ENCODE measurements around the gene JDP2.

The JDP2 gene

DNA sequence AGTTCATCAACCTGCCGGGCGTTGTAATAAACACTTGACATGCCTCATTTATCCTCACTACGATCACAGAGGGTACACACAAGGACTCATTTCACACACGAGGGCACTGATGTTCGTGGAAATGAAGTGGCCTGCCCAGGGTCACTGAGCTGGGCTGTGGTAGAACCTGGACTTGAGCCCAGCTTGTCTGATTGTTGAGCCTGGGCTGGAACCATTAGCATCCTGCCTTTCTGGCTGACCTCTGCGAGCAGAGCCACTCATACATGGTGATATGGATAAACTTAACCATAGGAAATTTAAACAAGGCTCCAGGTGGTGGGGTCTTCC lies 16.6 kb upstream of the JDP2 start:
- no peak for DNase-seq

DNA sequence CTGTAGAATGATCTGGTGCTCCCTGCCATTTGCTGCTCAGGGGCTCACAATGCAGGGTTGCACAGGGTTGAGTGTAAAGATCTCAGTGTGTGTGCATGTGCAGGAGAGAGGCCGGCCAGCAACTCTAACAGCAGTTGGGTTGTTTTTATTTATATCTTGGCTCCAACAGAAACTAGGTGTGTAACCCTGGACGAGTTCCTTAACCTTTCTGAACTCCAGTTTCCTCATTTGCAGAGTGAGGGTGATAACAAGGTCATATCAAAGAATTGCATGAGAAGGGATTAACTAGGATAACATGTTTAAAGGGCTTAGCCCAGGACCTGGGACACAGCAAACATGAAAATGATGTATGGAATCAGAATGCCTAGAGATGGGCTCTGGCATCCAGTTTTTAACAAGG lies 14.8 kb upstream of the JDP2 start:
- no peak for DNase-seq

DNA sequence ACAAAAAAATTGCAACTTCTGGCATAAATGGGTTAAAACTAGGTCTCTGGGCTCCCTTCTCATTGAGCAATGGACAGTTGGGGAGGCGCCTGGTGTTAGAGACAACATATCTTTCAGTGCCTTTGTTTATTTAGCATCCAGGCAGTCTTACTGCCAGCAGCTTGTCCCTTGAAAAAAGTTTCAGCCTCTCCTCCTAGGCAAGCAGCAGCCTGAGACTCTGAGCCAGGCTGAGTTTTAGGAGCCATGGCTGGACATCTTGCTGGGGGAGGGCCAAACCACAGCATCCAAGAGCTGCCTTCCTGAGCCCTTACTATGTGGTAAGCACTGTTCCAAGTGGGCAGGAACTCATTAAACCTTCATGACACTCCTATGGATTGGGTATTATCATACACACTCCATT lies 10.1 kb upstream of the JDP2 start:
- no peak for DNase-seq

DNA sequence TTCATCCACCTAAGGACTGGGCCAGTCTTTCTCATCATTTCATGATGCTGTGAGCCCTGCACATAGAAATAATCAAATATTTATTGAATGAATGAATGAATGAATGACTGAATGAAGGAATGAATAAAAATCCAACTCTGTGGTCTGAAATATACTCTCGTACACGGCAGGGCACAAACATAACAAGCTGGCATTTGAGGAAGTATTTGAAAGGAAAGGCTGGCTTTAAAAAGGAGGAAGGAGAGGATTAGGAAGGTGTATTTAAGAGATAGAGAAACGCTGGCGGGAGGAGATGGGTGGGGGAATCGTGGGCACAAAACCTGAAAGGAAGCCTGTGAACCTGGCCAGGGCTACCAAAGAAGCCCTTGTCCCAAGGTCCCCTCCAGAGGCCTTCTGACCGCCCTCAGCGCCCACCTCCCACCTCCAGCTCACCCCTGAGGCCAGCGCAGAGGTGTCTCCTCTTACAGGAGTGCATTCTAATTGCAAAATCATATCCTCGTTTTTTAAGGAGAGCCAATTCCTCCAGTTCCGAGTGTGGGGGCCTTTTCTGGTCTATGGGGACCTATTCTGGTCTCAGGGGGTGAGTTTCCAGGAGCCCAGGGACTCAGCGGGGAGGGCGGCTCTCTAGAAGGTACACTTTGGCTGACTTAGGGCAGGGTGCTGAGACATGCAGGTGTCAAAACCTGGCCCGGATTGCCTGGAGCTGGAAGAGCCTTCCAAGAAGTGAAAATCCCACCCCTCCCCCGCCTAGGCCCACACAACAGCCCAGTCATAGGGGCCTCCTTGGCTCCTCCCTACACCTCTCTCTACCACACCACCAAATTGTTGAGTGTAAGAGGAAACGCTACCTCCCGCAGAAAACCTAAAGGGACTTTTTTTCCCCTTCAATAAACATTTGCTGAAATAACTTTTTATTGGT lies 8.7 kb upstream of the JDP2 start:
- DNase-seq = no peak

DNA sequence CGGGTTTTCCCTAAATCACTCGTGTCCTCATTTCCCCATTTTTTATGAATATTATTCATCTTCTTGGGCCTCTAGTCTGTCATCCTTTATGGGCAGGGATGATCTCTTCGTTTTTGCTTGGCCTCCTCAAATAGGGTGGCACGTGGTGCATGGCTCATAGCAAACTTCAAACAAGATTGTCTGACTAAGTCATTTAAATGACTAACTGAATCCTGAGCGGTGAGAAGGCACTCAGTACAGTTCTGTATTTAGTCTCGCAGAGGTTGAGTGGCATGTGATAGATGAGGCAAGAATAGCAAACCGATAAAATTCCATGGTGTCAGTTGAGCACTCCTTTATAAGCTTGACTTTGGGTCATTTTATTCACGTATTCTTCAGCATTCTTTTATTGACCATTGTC lies 5.7 kb upstream of the JDP2 start:
- DNase-seq = no peak

DNA sequence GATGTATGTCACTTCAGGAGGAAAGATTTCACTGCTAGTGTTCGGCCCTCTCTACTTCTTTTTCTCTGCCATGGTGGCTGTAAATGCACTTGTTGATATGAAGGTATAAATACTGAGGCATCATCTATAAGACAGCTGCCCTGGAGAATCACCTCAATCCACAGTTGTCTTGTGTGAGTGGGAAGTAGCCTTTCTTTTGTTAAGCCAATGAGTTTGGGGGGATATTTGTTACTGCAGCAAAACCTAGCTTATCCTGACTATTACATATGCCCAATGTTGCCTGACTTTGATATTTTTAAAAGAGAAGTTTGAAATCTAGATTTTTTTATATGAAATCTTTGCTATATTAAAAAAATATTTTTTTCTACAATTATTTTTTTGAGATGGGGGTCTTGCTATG lies 3.3 kb upstream of the JDP2 start:
- DNase-seq = no peak

DNA sequence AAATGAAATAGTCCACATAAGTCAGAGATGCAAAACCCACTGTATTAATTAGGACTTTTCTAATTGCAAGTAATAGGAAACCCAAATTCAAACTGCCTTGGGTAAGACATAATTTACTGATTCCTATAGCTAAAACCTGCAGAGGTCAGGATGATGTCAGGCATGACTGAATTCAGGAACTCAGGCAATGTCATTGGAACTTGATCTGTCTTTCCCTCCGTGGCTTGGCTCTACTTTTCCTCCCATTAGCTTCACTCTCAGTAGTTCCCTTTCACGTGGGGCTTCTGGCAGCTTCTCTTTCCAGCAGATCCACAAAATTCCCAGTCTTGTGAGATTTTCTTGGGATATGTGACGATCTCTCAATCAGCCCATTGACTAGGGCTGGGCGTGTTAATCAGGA lies 2.4 kb upstream of the JDP2 start:
- DNase-seq = no peak

DNA sequence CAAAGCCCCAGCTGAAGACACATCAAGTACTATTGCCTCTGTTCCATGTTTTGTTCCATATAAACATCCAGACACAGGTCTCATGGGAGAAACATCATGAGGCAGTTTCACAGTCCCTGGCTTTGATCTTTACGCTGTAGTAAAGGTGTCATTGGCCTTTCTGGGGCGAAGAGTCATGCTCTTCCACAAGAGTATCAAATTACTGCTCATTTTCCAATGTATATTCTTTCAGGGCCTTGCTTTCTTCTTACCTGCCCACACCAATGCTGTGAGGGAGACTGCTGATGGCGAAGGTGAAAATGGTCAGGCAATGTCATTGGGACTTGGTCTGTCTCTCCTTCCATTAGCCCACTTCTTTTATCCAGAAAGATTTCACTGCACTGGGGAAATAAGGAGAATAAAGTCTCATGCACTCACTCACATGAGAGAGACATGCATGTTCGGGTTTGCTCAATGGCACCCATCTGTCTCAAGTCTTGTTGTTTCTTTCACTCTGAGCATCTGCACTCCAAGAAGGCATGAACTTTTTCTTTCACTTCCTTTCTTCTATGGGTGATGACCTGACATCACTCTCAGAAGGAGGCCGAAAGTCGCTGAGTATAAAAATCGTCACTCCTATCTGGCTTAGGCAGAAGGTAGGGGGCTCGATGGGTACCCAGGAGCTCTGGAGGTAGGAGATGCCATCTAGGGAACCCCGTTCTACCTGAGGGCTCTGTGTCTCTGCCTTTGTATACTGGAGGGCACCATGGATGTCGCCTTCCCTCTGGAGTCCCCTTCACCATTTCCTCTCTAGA lies 1.3 kb upstream of the JDP2 start:
- DNase-seq = no peak

DNA sequence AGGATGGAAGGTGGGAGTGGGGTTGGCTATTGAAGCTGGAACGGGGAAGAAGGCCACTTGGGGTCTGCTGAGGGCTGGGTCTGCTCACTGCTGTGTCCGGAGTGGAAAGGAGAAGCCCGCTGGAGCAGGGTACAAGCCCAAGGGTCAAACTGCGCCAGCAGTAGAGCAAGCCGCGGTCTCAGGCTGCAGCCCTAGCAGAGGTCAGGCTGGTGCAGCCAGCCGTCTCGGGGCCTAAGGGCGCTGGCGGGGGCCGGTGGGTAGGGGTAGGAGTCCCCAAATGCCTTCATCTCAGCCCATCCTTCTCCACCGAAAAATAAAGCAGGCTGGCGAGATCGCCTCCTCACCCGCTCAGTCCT lies 718 bp upstream of the JDP2 start:
- DNase-seq = no peak

DNA sequence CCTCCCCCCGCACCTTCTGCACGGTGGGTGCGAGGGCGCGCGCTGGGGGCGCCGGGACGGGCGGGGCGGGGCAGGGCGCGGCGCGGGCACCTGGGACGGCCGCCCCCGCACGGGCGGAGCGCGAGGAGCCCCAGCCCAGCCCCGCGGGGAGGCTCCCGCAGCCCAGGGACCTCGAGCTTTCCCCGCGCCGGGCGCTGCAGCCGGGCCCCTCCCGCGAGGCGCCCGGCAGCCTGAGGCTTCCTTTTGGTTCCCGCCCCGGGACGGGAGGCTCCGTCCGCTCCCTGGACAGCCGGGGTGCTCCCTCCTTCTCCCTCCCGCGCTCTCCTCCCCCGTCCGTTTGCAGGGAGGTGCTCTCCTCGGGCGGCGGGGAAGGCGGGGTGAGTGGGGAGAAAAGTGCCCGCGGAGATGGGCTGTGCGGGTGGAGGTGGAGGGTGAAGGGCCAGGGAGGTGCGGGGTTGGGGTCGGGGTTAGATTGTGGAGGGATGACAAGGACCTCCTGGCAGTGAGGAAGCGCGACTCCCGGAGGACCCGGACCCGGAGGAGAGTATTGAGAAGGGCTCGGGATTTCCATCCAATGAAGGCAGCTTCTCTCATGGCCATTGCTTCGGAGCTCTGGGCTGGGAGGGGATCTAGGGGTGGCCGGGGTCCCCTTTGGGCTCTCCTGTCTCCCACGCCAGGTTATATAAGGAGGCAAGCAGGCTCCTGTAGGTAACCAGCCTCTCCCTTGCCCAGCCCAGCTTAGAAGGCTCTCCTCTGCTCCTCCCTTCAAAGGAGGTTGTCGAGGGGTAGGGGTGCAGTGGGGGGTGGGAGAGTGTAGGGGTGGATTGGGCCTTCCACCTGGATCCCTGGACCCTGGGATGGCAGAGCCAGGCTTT lies 645 bp downstream of the JDP2 start:
- DNase-seq = no peak

DNA sequence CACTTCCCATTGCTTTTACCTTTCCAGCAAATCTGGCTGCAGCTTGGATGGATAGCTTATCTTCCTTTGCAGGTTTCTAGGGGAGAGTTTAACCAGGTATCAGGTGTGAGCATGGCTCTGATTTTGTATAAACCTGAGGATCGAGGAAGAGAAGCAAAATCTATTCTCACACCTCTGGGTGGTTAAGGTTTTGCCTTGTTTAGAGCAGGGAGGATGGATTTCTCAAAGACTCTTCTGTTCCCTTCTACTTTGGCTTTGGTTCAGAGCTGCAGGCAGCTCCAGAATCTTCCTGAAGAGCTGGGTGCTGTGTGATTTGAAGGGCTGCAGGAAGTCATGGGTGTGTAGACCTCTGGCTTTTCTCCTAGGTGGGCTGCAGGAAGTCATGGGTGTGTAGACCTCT lies 1.7 kb downstream of the JDP2 start:
- DNase-seq = no peak

DNA sequence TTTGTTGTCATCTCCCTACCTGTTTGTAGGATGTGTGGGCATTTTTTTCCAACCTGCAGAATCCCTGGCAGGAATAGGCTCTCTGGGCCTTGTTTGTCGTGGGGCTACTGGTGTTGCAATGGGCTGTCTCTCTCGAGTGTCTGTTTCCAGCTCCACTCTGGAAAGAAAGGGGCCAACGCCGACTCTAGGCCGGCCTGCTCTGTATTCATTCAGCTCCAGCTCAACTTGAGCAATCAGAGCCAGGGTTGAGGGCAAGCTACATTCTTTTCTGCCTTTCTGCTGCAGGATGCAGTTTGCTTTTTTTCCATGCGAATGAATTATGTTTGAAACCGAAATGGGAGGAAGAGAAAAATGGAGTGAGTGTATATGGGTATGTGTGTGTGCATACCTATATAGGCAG lies 2.3 kb downstream of the JDP2 start:
- DNase-seq = no peak

DNA sequence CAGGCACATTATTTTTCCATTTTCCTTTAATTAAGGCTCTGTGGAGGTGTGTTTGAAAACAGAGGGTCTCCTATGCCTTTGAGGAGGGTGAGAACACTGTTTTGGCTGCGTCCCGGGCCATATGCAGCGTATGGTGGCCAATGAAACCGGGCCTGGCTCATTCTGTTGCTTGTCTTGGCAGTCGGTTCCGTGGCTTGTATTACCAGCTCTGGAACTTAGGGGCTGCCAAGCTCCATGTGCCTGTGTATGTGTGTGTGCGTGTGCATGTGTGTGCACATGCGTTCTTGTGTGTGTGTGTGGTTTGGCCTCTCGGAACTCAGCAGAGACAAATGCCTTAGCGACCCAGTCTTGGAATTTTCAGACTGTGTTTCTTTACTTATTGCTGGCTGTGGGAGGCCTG lies 2.7 kb downstream of the JDP2 start:
- no peak for DNase-seq

DNA sequence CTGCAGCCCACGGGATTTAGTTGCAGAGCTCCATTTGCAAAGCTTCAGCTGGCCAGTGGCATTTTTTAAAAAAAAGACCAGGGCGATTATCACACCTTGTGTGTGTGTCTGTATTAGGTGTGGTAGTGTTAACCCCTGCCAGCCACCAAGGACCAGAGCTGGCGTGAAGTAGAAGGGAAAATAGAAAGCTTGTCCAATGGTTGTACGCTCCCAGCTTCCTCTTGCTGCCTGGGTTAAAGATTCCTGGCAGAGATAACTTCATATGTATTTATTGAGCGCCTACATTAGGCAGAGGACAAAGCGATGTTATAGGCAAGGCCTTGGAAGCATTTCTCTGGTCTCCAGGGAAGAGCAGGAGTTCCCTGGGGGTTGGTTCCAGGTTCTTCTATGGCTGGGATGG lies 3.2 kb downstream of the JDP2 start:
- no peak for DNase-seq

DNA sequence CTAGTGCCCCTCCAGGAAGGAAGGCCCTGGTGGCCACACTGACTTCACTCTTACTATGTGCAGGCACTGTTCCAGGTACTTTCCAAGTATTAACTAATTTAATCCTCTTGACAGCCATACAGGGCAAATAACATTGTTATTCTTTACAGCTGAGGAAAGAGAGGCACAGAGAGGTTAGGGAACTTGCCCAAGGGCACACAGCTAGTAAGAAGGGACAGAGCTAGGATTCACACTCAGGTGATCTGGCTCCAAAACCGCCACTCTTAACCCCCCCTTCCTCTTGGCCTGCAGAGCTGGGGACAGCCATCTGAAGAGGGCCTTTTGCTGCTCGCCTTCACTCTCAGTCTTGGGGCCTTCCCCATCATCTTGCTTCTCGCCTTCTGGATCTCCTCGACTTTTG lies 4.0 kb downstream of the JDP2 start:
- no peak for DNase-seq

DNA sequence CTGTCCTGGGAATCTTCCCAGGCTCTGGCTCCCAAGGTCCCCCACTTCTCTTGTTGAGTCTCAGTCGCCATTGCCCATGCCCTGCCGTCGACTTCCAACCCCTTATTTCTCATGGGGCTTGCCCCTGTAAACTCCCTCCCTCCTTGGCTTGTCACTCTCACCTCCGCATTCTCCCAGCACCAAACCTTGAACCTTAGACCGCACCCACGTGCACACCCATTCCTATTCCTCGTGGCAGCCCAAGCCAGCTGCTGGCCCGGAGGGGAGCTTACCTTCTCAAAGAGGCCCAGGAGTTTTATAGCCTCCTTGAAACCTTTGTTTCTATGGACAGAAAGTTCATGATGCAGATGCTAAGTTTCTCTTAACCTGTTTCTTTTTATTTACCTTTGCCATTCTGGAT lies 4.6 kb downstream of the JDP2 start:
- no peak for DNase-seq

DNA sequence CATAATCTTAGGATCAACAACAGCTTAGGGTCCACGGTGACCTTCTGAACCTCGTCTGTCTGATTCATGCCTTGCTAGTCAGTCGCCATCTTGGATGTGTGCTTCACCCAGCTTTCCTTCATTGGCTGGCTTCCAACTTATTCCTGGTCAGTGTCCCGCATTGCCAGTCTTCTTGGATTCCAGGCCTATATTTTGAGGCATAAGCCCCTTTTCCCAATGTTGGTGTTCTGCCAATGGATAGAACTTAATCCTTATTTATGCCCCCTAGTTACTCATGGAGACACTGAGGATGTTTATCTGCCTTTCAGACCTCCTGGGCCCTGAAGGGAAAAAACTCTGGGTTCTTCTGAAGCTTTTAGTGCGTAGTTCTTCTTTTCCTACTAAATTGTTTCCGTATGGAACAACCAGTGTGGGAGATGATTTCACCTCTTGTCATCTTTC lies 5.8 kb downstream of the JDP2 start:
- no peak for DNase-seq

DNA sequence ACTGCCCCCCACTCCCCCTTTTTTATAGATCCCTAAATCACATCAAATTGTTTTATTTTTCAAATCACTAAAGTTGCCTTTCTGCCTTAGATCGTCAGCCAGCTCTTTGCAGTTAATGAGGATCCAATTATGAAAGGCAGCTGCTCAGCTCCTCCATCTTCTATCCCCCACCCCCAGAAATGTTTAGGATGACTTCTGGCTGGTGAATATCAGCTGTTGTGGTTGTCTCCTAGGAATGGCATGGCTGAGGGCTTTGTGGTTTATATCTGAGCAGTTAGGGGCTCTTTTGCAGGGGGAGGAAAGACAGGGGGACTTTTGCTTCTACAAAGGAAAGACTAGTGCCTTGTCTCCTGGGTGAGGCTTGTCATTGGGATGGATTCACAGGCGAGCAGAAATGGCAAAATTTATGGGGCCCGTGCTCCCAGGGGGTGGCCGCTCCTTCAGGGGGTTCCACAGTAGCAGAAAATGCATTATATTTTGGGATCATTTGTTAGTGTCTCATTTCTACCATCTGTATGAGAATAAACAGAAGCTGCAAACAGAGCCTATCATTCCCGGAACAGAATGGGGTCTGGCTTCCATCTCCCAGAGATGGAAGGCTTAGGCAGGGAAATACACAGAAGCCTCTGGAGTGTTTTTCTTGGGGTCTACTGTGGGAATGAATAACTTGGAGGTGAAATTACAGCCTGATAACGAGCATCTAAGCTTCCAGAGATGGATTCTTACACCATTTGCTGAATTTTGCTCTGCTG lies 6.5 kb downstream of the JDP2 start:
- DNase-seq = no peak

DNA sequence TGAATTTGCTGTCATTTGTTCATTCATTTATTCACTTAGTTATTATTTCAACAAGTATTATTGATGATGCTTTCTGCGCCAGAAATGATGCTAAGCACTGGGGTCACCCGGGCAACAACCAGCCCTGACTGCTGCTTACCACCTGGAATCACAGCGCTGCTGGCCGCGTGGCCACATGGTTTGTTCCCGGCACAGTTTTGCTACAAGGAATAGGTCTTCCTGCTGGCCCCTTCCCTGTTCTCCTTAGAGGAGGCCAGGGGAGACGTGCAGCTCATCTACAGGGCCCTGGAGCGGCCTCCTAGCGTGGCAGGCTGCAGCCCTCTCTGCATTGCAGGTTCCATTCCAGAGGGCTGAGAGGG lies 7.0 kb downstream of the JDP2 start:
- no peak for DNase-seq

DNA sequence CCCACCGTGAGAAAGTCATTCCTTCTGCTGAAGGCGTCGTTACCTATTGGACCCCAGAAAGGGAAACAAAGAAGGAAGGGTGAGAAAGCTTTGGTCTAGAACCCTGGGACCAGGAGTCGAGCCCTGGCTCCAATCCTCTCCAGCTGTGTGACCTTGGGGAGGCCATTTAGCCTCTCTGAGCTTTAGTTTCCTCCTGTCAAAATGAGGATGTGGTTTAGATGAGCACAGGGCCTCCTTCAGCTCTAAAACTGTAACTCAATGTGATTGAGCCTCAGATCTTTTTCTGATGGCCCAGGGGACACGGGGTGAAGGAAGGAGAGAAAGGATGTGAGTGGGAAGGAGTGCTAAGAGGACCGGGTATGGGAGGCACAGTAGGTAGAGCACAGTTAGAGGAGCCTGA lies 7.7 kb downstream of the JDP2 start:
- DNase-seq = no peak

DNA sequence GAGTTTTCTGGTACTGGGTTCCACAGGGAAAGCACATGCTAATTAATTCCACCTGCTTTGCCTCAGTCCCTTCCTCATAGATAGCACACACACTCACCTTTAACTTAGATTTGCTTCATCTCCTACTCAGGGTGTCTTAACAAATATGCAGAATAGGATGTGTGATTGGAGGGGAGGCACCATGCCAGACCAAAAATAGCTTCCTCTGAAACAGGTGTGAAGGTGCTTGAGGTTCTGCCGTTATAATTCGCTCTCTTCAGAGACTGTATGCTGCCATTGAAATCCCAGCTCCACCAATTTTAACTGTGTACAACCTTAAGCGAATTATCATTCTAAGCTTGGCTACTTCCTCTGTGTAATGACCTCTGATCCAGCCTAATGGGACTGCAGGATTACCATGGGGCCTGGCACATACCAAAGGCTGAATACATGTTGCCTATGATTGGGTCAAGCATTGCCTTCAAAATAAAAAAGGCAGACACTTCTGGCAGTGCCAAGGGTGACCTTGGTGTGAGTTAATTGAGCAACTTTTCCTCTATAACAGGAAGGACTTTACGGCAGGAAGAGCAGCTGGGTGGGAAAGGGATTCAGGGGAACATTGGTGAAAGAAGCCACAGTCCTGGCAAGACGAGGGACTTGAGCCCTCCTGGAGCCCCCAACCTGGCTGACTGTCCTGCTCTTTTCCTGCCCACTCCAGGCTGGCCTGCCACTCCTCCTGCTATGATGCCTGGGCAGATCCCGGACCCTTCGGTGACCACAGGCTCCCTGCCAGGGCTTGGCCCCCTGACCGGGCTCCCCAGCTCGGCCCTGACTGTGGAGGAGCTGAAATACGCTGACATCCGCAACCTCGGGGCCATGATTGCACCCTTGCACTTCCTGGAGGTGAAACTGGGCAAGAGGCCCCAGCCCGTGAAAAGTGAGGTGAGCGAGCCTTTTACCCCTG lies 9.7 kb downstream of the JDP2 start:
- no peak for DNase-seq
